A549 (cell line): ENCODE measurements around the gene DNAJC24.

Experiments
- CEBPB ChIP-seq, 2 experiments: fragments of >200 bp in 1 of 2; sonication (Bioruptor Twin) in 1 of 2; formaldehyde crosslinking in 1 of 2; IDR thresholded peaks; 2 replicates each; pipeline ENCODE4 v1.6.1; 2012 to 2016
- EHMT2 ChIP-seq: fragments of 200-600 bp; sonication (generic); IDR thresholded peaks from 2 replicates; pipeline ENCODE4 v1.6.1; 2016; ENCODE audit warnings: antibody characterized with exemption, low read depth, mild to moderate bottlenecking, moderate library complexity
- ELK1 ChIP-seq: fragments of 150-350 bp; IDR thresholded peaks from 2 replicates; pipeline ENCODE4 v1.6.1; 2014; ENCODE audit warnings: low read depth, mild to moderate bottlenecking, low read length
- FOSB ChIP-seq: fragments of 250-450 bp; sonication (Bioruptor Pico); IDR thresholded peaks from 2 replicates; pipeline ENCODE4 v1.5.0; 2020; ENCODE audit warnings: mild to moderate bottlenecking, moderate library complexity
- MAFK ChIP-seq: fragments of 450-650 bp; IDR thresholded peaks from 2 replicates; pipeline ENCODE4 v1.6.1; 2014; ENCODE audit not compliant: partially characterized antibody
- MAZ ChIP-seq: fragments of 150-350 bp; IDR thresholded peaks from 2 replicates; pipeline ENCODE4 v1.6.1; 2014; ENCODE audit warnings: antibody characterized with exemption, low read depth, low read length, borderline replicate concordance
- NPAS2 ChIP-seq: fragments of 250-450 bp; sonication (Bioruptor Pico); IDR thresholded peaks from 2 replicates; pipeline ENCODE4 v1.8.0; 2022; ENCODE audit warnings: mild to moderate bottlenecking, moderate library complexity, borderline replicate concordance
- PBX3 ChIP-seq: IDR thresholded peaks from 2 replicates; pipeline ENCODE4 v1.6.1; 2012
- POLR2A ChIP-seq: IDR thresholded peaks from 2 replicates; pipeline ENCODE4 v1.6.1; 2012; ENCODE audit warnings: mild to moderate bottlenecking, low read length
- RNF2 ChIP-seq: fragments of 200-600 bp; sonication (generic); IDR thresholded peaks from 2 replicates; pipeline ENCODE4 v1.6.1; 2016; ENCODE audit warnings: low read depth, mild to moderate bottlenecking, antibody characterized with exemption, moderate library complexity, borderline replicate concordance
- ZFP36 ChIP-seq: fragments of 450-650 bp; IDR thresholded peaks from 2 replicates; pipeline ENCODE4 v1.6.1; 2014; ENCODE audit warnings: borderline replicate concordance; ENCODE audit not compliant: partially characterized antibody
- TF ChIP-seq, protein P1 (sequence below): fragments of >200 bp; sonication (Bioruptor Twin); formaldehyde crosslinking; IDR thresholded peaks from 3 replicates; pipeline ENCODE4 v1.5.1; 2016

- TF ChIP-seq CEBPB (IDR thresholded peaks at IDR 0.05) (no peak), RNF2 (no peak), EHMT2 (no peak), POLR2A (no peak), ZFP36 (no peak), MAFK (no peak), PBX3 (no peak), FOSB (CRISPR knock-in tag) (no peak), NPAS2 (CRISPR knock-in tag) (no peak), ELK1 (no peak), MAZ (no peak)
- TF ChIP-seq, protein P1, sequence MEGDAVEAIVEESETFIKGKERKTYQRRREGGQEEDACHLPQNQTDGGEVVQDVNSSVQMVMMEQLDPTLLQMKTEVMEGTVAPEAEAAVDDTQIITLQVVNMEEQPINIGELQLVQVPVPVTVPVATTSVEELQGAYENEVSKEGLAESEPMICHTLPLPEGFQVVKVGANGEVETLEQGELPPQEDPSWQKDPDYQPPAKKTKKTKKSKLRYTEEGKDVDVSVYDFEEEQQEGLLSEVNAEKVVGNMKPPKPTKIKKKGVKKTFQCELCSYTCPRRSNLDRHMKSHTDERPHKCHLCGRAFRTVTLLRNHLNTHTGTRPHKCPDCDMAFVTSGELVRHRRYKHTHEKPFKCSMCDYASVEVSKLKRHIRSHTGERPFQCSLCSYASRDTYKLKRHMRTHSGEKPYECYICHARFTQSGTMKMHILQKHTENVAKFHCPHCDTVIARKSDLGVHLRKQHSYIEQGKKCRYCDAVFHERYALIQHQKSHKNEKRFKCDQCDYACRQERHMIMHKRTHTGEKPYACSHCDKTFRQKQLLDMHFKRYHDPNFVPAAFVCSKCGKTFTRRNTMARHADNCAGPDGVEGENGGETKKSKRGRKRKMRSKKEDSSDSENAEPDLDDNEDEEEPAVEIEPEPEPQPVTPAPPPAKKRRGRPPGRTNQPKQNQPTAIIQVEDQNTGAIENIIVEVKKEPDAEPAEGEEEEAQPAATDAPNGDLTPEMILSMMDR, result no peak
Observed at GRCh38 chr11:31366795-31367194, 2.9 kb upstream of the DNAJC24 start.
